Stimulated activated CD8-positive, alpha-beta memory T cell treated with anti-CD3 and anti-CD28 coated beads, Interleukin-12 subunit alpha, Interleukin-12 subunit beta, amount 100 ng/mL, for 4 hours (primary cell): Measurements from ENCODE around the gene CFAP54.
"Not testable (repeated sequence)": the region's sequence is repeated elsewhere in the genome, so short reads cannot be mapped to it uniquely, and the experiment has no call there.

ENCODE experiments used
- DNase-seq: peaks from one replicate; pipeline ENCODE4 v3.0.0-alpha.2; 2020; ENCODE audit warnings: low read depth

CFAP54 gene

GRCh38 chr12:96623656-96624217 lies 134.4 kb downstream of the CFAP54 start:
- no peak for DNase-seq

DNA sequence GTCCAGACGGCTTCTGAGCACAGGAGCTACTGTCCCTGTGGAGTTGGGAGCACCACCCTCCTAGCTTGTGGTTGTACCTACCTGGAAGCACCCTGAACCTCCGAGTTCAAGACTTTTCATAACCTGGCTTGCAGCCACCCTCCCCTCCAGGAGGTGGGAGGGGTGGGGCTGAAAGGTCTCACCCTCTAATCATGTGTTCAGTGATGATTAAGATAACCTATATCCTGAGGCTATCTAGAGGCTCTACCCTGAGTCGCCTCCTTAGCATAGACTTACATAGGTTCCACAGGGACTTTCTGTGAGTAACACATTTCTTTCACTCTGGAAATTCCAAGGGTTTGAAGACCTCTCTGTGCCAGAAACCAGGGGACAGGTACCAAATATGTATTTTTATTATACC lies 146.5 kb downstream of the CFAP54 start:
- no peak for DNase-seq

GRCh38 chr12:96636895-96637294 lies 147.5 kb downstream of the CFAP54 start:
- DNase-seq = no peak

GRCh38 chr12:96648923-96649322 lies 159.5 kb downstream of the CFAP54 start:
- DNase-seq = no peak

DNA sequence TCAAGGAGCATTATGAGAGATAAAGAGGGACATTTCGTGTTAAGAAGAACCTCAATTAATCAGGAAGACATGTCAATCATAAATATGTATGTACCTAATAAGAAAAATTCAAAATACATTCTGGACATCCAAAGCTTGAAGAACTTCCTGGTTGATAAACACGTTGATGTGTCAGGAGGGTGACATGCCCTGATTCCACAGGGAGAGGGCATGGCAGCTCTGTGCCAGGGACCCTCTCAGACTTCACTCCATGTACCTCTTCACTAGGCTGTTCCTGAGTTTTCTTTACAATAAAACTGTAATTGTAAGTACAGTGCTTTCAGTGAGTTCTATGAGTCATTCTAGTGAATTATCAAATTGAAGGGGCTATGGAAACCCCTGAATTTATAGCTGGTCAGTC lies 163.5 kb downstream of the CFAP54 start:
- no peak for DNase-seq

DNA sequence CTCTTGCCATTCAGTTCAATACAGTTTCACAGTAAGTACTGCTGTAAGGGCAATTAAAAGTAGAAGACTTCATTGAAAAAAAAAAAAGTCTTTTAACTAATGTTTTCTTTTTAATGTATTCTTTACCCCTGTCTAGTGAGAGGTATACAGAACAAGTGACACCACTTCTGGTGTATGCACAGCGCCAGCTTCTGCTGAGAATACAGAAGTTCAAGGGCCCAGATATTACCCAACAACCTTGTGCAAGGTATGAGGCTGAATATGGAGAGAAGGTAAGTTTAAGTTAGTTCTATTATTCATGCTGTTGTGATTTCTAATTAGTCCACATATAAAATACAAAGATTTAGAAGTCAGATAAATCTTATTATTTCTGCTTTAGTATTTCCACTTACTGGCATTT lies 168.7 kb downstream of the CFAP54 start:
- no peak for DNase-seq

GRCh38 chr12:96669786-96670185 lies 180.4 kb downstream of the CFAP54 start:
- DNase-seq = no peak

DNA sequence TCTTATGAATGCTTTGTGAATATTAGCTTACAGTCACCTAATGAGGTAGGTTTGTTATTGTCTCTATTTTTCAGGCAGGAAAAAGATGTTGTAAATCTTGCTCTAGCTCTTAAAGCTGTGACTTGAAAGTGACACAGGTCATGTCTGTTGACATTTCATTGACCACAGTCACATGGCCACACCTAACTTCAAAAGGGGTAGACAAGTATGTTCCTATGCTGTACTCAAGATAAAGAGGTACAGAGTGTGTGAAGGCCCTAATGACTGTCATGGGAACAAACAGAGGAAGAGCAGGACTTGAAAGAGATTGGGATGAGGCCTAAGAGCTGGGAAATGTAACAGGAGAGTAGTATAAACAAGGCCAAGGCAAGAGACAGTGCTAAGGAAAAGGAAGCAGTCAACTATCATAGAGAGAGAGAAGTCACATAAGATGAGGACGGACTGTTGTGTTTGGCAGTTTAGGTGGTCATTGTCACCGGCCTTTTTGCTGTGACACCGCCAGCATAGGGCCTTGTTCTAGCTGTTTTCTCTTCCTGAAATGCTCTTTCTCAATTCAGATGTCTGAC lies 181.0 kb downstream of the CFAP54 start:
- no peak for DNase-seq

- not testable (repeated sequence) for DNase-seq
Measured at GRCh38 chr12:96675519-96675918, 186.1 kb downstream of the CFAP54 start.

DNA sequence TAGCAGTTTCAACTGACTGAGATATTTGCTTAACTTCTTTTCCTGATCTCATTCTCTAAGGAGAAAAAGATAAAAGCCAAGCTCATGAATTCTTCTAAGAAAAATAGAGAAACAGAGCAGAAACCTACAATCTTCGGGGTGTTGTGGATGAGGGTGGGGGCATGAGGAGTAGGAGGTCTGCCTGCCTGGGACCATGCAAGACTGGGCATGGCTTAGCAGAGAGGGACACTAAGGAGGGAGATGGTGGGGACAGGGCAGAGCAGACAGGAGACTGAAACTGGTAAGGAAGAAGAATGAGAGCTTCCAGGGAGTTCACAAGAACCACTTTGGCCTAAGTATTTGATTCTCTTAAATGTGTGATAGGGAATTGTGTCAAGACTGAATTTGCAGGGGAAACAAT lies 188.0 kb downstream of the CFAP54 start:
- DNase-seq = no peak

- no peak for DNase-seq
Measured at GRCh38 chr12:96687719-96688118, 198.3 kb downstream of the CFAP54 start.

DNA sequence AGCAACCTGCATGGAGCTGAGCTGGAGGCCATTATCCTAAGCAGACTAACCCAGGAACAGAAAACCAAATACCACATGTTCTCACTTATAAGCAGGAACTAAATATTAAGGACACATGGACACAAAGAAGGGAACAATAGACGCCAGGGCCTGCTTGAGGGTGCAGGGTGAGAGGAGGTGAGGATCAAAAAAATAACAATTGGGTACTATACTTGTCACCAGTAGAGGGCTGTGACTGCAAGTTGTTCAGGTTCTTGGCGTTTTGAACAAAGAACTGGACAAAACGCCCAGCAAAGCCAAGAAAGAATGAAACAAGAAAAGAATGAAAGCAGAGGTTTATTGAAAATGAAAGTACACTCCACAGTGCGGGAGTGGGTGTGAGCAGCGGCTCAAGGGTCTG lies 209.1 kb downstream of the CFAP54 start:
- no peak for DNase-seq

DNA sequence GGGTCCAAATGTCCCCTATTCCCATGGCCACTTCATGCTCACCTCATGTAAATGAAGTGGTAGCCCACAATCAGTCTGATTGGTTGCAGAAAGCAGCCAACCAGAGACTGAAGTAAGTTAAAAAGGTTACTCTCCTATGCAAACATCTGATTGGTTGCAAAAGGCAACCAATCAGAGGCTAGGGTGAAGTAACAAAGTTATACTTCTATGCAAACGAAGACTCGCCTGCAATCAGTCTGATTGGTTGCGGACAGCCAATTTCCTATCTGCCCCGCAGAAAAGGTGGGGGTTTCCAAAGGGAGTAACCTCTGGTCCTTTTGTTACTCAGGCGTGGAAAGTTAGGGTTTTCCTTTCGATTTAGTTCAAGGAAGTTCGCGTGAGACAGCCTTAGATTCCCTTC lies 209.6 kb downstream of the CFAP54 start:
- DNase-seq = no peak

- DNase-seq = no peak
Measured at GRCh38 chr12:96701856-96702255, 212.5 kb downstream of the CFAP54 start.

DNA sequence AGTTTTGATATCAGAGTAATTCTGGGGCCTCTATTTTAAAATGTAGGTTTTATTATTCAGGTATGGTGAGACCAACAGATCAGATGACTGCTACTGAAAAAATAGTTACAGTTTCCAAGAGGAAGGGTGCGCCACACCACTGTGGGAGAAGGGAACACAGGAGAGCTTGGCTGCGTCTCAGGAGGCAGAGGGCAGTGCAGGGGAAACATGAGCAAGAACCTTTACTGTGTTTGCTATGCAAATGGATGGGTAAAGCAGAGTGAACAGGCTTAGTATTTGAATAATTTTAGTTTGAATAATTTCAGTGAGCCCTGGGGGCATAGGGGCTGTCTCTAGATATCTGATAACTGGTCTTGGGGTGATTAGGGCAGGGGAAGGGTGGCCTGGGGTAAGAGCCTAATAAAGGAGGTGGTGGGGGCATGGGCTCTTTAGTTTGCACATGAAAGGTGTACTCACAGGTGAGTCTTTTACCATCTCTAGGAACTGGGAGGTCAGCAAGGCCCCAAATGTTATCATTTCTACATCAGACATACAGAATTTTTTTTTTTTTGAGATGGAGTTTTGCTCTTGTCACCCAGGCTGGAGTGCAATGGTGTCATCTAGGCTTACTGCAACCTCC lies 220.9 kb downstream of the CFAP54 start:
- DNase-seq = no peak

DNA sequence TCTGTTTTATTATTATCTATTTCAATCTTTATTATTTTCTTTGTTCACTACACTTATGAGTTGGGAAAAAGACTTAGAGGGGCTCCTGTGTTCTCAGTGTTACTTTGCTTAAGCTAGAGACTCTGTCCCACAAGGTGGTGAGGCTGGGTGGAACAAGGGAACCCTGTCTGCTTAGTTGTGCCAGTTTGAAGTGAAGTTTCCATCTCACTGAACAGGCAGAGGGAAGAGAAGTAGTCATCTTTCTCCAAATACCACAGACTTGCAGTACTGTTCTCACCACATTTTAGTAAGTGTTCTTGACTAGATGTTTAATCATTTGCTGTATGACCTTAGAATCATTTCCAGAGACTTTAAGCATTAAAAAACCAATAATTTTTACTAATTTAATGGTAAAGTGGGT lies 222.0 kb downstream of the CFAP54 start:
- no peak for DNase-seq

- DNase-seq = no peak
Measured at GRCh38 chr12:96714199-96714598, 224.8 kb downstream of the CFAP54 start.

- DNase-seq = no peak
Measured at GRCh38 chr12:96719660-96720362, 230.4 kb downstream of the CFAP54 start.

DNA sequence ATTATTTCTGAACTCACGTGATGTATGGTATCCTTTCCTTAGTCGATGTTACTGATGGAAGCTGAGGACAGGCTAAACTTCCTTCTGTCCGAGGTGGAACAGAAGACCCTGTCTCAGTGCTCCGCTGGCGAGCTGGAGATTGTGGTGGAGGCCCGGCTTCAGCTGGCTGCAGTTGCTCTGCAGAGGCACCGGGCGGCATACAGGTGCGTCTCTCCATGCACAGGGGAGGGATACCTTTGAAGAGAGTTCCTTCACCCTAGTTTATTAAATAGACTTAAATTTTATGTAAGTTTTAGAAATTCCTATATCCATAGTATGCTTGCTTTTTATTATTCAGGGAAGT lies 231.0 kb downstream of the CFAP54 start:
- DNase-seq = no peak

DNA sequence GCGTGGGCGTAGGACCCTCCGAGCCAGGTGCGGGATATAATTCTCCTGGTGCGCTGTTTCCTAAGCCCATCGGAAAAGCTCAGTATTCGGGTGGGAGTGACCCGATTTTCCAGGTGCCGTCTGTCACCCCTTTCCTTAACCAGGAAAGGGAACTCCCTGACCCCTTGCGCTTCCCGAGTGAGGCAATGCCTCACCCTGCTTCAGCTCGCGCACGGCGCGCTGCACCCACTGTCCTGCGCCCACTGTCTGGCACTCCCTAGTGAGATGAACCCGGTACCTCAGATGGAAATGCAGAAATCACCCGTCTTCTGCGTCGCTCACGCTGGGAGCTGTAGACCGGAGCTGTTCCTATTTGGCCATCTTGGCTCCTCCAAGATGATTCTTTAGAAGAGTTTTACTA lies 240.1 kb downstream of the CFAP54 start:
- not testable (repeated sequence) for DNase-seq

DNA sequence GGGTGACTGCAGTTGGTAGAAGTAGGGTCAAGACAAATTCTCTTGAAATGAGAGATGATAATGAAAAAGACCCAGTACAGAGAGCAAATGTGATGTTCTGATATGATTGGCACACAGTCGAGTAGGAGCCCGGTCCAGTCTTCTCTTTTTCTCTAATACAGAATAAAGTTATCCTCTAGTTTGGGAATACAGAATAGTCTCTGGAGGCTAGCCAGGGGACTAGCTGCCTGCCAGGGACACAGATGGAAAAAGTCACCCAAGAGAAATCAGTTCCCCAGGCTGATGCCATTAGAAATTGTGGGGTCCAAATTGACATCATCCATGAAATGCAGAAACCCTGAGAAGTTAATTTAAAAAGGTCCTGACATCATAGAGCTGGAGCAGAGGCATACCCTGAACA lies 240.5 kb downstream of the CFAP54 start:
- DNase-seq = no peak

DNA sequence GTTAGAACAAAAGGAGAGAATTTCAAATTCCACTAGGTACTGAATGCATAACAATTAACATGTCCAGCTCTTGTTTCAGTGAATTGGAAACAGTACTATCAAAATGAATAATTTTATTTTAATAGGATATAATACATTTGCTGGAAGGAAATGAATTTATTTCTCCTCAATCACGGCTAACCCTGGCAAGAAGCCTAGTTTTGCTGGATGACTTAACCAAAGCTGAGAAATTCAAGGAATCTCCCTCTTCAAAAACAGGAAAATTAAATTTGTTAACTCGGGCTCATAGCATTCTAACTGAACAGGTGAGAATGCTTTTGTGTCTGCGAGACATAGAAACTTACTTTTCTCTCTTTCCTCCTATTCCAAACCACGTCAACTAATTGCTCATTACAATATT lies 254.2 kb downstream of the CFAP54 start:
- DNase-seq = no peak

DNA sequence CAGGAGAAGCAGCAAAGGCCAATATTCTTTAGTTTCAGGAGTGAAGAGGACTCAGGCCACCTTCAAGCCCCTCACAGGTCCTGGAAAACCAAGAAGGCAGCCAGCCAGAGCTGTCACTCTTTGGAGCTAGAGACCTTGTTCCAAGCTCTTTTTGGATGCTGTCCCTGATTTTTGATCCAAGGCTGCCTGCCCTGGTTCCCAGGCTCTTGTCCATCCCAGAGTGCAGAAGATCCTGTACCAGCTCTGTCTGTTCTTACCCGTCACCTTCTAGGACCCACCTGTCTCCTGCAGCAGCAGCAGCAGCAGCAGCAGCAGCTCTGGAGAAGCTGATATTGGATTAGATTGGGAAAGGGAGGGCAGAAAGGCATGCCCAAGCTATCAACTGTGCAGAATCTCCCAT lies 260.6 kb downstream of the CFAP54 start:
- DNase-seq = no peak

DNA sequence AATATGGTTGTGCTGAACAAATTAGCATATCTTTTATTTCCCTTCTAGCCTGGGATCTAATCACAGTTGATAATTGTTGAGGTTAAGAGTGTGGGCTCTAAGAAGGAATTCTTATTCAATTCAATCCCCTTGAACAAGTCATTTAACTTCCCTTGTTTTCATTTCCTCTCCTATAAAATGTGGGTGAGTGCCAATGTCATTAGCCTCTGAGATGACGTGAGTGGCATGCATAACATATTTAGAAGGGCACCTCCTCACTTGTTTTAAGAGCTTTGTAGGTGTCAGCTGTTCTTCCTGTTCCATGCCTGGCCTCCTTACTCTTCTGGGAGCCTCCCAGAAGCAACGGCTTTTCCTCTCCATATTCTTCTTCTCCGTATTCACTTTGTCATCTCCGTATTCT lies 262.2 kb downstream of the CFAP54 start:
- DNase-seq = no peak
